Caco-2 (cell line): Measurements from ENCODE around the gene SPINK4. TPM values are rescaled to one million over a fixed set of nuclear protein-coding genes. Genes with fewer than 3 reads are reported as not detected.

Source experiments
- BruUV-seq: library from RNA; stranded (reverse); fragments of 400-500 nt; replicated peaks from 2 replicates; lab custom pipeline; 2021; lab: Mats Ljungman, UMichigan
- CTCF ChIA-PET: fragments of 300-600 bp; sonication (Branson Sonifier 250); formaldehyde crosslinking; loops from one replicate; lab custom pipeline; 2022; ENCODE audit warnings: antibody characterized with exemption; lab: Charles Lee
- POLR2A ChIA-PET: fragments of 300-600 bp; sonication (Branson Sonifier 250); formaldehyde crosslinking; loops from one replicate; lab custom pipeline; 2022; ENCODE audit warnings: antibody characterized with exemption; lab: Charles Lee
- DNase-seq, 2 experiments: peaks; one replicate each; pipeline versions ENCODE4 v3.0.0 to v3.0.0-alpha.2; 2020 to 2022
- H3K27me3 ChIP-seq: replicated peaks from 2 replicates; pipeline ENCODE4 v1.6.0; 2011; ENCODE audit warnings: low read length; ENCODE audit not compliant: control insufficient read depth, insufficient read depth
- H3K36me3 ChIP-seq: 2 replicates; pipeline ENCODE4 v1.5.1; 2011; ENCODE audit warnings: low read length; ENCODE audit not compliant: control insufficient read depth, insufficient read depth
- H3K4me1 ChIP-seq: fragments of 250-450 bp; sonication (Bioruptor Pico); 2 replicates; pipeline ENCODE4 v1.5.1; 2020; ENCODE audit warnings: mild to moderate bottlenecking
- H3K4me3 ChIP-seq: 2 replicates; pipeline ENCODE4 v1.5.1; 2011; ENCODE audit warnings: low read depth, mild to moderate bottlenecking, control low read depth, low read length
- H3K9me3 ChIP-seq: fragments of 250-450 bp; sonication (Bioruptor Pico); 2 replicates; pipeline ENCODE4 v1.5.1; 2020; ENCODE audit warnings: mild to moderate bottlenecking, moderate library complexity
- H3K27ac Mint-ChIP-seq: one replicate; pipeline ENCODE4 v1.8.0; 2022; ENCODE audit warnings: mixed read lengths; ENCODE audit not compliant: unreplicated experiment
- H3K27me3 Mint-ChIP-seq: one replicate; pipeline ENCODE4 v1.8.0; 2022; ENCODE audit warnings: mixed read lengths; ENCODE audit not compliant: insufficient read depth, unreplicated experiment
- H3K36me3 Mint-ChIP-seq: one replicate; pipeline ENCODE4 v1.8.0; 2022; ENCODE audit warnings: mild to moderate bottlenecking, mixed read lengths; ENCODE audit not compliant: insufficient read depth, unreplicated experiment
- H3K4me1 Mint-ChIP-seq: one replicate; pipeline ENCODE4 v1.8.0; 2022; ENCODE audit warnings: low read depth, mixed read lengths; ENCODE audit not compliant: unreplicated experiment
- H3K4me3 Mint-ChIP-seq: one replicate; pipeline ENCODE4 v1.8.0; 2022; ENCODE audit warnings: mild to moderate bottlenecking, moderate library complexity, mixed read lengths; ENCODE audit not compliant: unreplicated experiment
- H3K9me3 Mint-ChIP-seq: one replicate; pipeline ENCODE4 v1.8.0; 2022; ENCODE audit warnings: mixed read lengths; ENCODE audit not compliant: unreplicated experiment
- CTCF ChIP-seq, 2 experiments: fragments of 200-600 bp in 1 of 2; IDR thresholded peaks; 1 replicate in 1 of 2; 2 replicates in 1 of 2; pipeline versions ENCODE4 v1.5.1 to v1.8.0; 2011 to 2022; ENCODE audit warnings: antibody characterized with exemption in 1 of 2, control low read depth in 1 of 2, inconsistent platforms in 1 of 2, low read depth in 1 of 2, low read length in 1 of 2, mild to moderate bottlenecking in 1 of 2, moderate library complexity in 1 of 2; ENCODE audit not compliant: insufficient read depth in 1 of 2, severe bottlenecking in 1 of 2, unreplicated experiment in 1 of 2
- intact Hi-C: fragments of 100-400 bp; cut with micrococcal nuclease; formaldehyde crosslinking; loops from one replicate; pipeline ENCODE4 v1.10.0; 2022; ENCODE audit not compliant: unreplicated experiment
- total RNA-seq: library from RNA; stranded (reverse); gene quantifications from 2 replicates; pipeline ENCODE4 v1.2.3, GENCODE V29; 2022

The SPINK4 gene
- total RNA-seq, 1 experiment from 2014 or later: 2.1 TPM

GRCh38 chr9:33293782-33294181 lies 53.8 kb downstream of the SPINK4 start:
- Histone ChIP-seq H3K36me3 (no peaks in the 10 kb centered on the region; the same call in 1 of the 2 replicates), H3K27me3 (no peaks in the 10 kb centered on the region), H3K9me3 (no peaks in the 10 kb centered on the region), H3K4me3 (no peak overlapping the region), H3K4me1 (peaks cover 17% of the 10 kb centered on the region; the same call in 1 of the 2 replicates)
- Mint-ChIP-seq H3K4me3 (no peak overlapping the region), H3K27ac (no peak overlapping the region), H3K27me3 (no peaks in the 10 kb centered on the region), H3K36me3 (peaks cover 68% of the 10 kb centered on the region), H3K9me3 (no peaks in the 10 kb centered on the region), H3K4me1 (peaks cover 25% of the 10 kb centered on the region)
- ChIA-PET POLR2A (no interaction called here), CTCF (no interaction called here)
- no TSS peak for BruUV-seq
- no peak for DNase-seq
- TF ChIP-seq CTCF (IDR thresholded peaks at IDR 0.05; ENCODE audit: insufficient read depth in 1 of 2, low read depth in 1 of 2, low read length in 1 of 2, severe bottlenecking in 1 of 2, unreplicated experiment in 1 of 2): no peak
- intact Hi-C loops: no loop called here

GRCh38 chr9:33294670-33295432 lies 54.9 kb downstream of the SPINK4 start:
- Mint-ChIP-seq H3K27ac (no peak overlapping the region), H3K4me3 (no peak overlapping the region), H3K4me1 (peaks cover 25% of the 10 kb centered on the region), H3K27me3 (no peaks in the 10 kb centered on the region), H3K36me3 (peaks cover 79% of the 10 kb centered on the region), H3K9me3 (no peaks in the 10 kb centered on the region)
- ChIA-PET CTCF (no interaction called here), POLR2A (no interaction called here)
- Histone ChIP-seq H3K4me1 (peaks cover 17% of the 10 kb centered on the region; the same call in 1 of the 2 replicates), H3K4me3 (no peak overlapping the region), H3K36me3 (no peaks in the 10 kb centered on the region; the same call in 1 of the 2 replicates), H3K27me3 (no peaks in the 10 kb centered on the region), H3K9me3 (no peaks in the 10 kb centered on the region)
- no TSS peak for BruUV-seq
- intact Hi-C loops: no loop called here
- TF ChIP-seq CTCF (IDR thresholded peaks at IDR 0.05; ENCODE audit: insufficient read depth in 1 of 2, low read depth in 1 of 2, low read length in 1 of 2, severe bottlenecking in 1 of 2, unreplicated experiment in 1 of 2): no peak
- no peak for DNase-seq

- Mint-ChIP-seq H3K4me1 (peaks cover 25% of the 10 kb centered on the region), H3K4me3 (no peak overlapping the region), H3K36me3 (peaks cover 75% of the 10 kb centered on the region), H3K27ac (no peak overlapping the region), H3K9me3 (no peaks in the 10 kb centered on the region), H3K27me3 (no peaks in the 10 kb centered on the region)
- no peak overlapping the region for H3K4me3 ChIP-seq
- no peak for DNase-seq
- TF ChIP-seq CTCF (IDR thresholded peaks at IDR 0.05; ENCODE audit: insufficient read depth in 1 of 2, low read depth in 1 of 2, low read length in 1 of 2, severe bottlenecking in 1 of 2, unreplicated experiment in 1 of 2): no peak
- POLR2A ChIA-PET: no interaction called here
- H3K4me1 ChIP-seq: peaks cover 17% of the 10 kb centered on the region; the same call in 1 of the 2 replicates
- intact Hi-C loops: no loop called here
- no peaks in the 10 kb centered on the region for H3K9me3 ChIP-seq
- H3K27me3 ChIP-seq: no peaks in the 10 kb centered on the region
- no TSS peak for BruUV-seq
- H3K36me3 ChIP-seq: no peaks in the 10 kb centered on the region; the same call in 1 of the 2 replicates
- CTCF ChIA-PET: no interaction called here
These were observed 55.6 kb downstream of the SPINK4 start for GRCh38 chr9:33295571-33295970.
